ENCODE measurements around the gene EFHD2.

DNA sequence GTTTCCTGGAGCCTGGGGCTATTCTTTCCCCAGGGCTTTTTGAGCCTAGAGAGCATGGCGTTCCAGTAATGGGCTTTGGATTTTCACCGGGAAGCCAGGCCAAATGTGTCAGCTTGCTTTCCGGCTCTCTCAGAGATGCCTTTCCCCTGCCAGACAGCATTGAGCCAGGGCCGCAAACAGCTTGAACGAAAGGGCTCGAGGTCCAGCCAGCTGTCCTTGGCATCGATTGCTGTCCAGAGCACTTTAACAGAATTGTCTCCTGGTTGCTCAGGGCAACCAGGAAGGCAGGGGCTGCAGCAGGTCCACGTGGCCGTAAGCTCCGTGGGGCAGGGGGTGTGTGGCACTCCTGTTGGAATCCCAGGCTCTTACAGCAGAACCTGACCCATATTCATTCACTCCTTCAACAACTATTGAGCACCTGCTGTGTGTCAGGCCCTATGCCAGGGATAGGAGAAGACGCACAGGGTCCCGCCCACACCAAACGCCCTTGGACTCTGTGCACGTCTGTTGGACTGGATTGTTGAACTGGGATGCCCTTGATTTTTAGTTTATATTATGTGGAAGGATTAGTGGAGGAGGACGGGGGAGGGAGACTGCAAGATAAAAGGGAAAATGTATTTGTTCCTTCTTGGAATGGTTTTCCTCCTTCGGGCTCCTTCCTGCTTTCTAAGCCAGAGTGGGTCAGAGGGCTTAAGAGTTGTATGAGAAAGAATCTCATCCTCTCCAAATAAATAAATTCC lies 38.7 kb upstream of the EFHD2 start:
- TF ChIP-seq EZH2phosphoT487 (IDR thresholded peaks at IDR 0.05) (no peak), EZH2 (IDR thresholded peaks at IDR 0.05) (no peak)
- TF ChIP-seq, protein P1, sequence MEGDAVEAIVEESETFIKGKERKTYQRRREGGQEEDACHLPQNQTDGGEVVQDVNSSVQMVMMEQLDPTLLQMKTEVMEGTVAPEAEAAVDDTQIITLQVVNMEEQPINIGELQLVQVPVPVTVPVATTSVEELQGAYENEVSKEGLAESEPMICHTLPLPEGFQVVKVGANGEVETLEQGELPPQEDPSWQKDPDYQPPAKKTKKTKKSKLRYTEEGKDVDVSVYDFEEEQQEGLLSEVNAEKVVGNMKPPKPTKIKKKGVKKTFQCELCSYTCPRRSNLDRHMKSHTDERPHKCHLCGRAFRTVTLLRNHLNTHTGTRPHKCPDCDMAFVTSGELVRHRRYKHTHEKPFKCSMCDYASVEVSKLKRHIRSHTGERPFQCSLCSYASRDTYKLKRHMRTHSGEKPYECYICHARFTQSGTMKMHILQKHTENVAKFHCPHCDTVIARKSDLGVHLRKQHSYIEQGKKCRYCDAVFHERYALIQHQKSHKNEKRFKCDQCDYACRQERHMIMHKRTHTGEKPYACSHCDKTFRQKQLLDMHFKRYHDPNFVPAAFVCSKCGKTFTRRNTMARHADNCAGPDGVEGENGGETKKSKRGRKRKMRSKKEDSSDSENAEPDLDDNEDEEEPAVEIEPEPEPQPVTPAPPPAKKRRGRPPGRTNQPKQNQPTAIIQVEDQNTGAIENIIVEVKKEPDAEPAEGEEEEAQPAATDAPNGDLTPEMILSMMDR (IDR thresholded peaks at IDR 0.05) = no peak
